Fibroblast of skin of left quadriceps (primary cell): ENCODE measurements around the gene PQBP1.
A peak's percentile ranks its signal among the peaks of the same experiment; 100 is the strongest.

Experiments
- DNase-seq, 2 experiments: peaks; one replicate each; pipeline ENCODE4 v3.0.0-alpha.2; 2013; ENCODE audit warnings: low read depth in 2 of 2

Gene PQBP1

DNA sequence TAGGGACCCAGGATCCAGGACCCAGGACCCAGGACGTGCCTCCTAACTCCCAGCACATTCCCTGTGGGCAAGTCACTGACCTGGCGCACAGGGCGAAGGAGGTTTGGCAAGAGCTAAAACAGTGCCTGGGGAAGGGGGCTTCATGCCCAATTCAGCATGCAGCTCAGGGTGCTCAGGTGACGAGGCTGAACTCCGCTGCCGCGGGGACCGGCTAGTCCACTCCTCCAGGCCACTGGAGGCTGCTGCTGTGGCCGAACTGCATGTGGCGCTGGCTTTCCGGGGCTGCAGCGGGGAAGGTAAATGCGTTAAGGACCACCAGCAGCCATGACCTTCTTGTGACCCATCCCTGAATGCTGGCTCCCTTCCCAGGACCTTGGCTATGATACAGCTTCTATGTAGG is 26.0 kb downstream of the PQBP1 start:
- no peak for DNase-seq

DNA sequence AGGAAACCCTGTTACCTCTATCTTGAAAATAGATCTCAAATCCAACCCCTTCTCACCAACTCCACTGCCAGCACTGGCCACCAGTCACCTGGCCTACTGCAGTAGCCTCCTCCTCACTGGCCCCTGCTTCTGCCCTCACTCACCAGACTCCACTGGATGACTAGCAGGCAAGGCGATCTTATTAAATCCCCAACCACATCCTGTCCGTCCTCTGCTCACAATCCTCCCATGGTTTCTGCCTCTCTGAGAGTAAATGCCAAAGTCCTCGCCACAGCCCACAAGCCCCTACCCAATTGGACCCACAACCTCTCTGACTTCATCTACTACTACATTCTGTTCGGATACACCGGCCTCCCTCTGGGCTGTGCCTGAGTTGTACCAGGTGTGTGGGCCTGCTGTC is 26.5 kb downstream of the PQBP1 start:
- no peak for DNase-seq

DNA sequence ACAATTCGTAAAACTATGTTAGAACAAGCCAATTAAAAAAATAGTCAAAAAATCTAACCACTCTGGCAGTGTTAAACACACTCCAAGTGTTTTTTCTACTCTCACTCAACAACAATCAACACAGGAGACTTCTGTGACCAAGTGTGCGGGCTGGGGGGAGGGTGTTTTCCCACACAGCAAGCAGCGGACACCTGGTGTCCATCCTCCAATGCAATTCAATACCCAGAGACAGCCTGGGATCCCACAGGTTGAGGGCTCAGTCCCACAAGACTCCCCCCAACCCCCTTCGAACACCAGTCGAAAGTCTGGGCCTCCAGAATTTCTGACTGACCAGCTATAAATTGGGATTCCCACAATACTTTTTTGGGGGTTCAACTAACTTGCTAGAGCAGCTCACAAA is 29.4 kb downstream of the PQBP1 start:
- DNase-seq, result no peak

DNA sequence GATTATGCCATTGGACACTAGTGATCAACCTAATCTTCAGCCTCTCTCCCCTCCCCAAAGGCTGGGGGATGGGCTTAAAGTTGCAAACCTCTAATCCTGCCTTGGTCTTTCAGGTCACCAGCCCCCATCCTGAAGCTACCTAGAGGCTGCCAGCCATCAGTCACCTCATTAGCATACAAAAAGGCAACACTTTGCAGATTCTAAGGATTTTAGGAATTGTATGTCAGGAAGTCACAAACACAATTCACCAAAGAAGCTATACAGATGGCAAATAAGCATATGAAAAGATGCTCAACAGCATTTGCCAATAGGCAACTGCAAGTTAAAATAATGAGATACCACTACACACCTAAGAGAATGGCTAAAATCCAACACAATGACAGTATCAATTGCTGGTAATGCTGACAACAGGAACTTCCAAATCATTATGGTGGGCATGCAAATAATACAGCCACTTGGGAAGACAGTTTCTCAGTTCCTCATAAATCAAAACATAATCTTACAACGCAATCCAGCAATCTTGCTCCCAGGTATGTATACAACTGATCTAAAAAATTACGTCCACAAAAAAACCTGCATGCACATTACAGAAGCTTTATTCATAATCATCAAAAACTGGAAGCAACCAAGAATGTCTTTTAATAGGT is 30.1 kb downstream of the PQBP1 start:
- DNase-seq, result no peak

DNA sequence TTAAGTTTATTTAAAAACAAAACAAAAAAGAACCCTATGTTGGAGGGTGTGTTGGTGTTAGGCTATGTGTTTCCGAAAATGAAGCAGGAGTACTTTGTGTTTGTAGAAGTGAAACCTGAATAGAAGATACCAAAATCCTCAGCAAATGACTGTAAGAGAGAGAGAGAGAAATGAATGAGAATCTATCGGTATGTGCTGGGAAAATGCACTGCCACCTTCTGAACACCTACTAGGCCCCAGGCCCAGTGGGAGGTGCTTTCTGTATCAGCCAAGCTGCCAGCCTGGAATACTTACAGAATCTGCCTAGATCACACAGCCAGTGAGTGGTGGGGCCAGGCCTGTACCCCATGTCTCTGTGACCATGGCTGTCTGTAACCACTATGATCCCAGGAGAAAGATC is 36.0 kb downstream of the PQBP1 start:
- DNase-seq, result no peak

DNA sequence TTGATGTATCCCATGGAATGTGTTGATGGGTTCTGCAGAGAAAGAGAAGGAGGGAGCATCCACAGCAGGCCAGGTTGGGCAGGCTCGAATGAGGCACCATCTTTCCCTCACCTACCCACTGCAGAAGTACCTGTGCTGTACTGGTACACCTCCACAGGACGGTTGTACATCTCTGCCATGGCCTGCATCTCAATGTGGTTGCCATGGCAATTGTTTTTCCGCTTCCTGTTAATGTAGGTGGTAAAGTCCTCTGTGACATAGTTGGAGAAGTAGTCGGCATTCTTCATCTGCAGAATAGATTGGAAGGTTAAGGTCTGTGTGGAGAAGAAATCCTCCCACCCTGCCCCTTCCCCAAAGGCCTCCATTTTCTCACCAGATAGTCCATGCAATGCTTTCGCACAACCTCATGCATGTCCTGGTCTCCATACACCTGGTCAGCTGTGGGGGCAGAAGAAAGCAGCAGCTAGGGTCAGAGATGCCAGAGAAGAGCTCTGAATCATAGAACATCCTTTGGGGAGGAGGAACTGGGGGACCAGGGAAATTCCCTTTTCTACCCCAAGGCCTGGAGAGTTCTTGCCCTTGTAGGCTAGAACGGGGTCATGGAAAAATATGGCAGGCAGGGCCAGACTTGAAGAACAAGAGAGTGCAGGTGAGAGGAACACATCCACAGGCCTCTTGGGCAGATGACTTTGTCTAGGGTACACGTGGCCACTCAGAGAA is 37.0 kb downstream of the PQBP1 start:
- no peak for DNase-seq

DNA sequence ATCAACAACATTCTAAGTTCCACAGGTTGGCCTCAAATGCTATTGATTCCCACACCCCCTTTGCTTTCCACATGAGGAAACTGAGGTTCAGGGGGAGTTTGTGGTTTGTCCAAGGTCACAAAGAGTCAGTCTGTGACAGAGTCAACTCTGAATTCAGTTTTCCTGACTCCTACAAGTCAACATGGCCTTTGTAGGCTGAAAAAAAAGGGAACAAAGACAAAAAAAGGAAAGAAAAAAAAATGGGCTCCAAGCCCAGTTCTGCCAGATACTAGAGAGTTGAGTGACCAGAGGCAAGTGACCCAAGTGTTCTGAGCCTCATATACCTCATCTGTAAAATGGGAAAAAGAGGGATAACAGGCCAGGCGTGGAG is 37.6 kb downstream of the PQBP1 start:
- DNase-seq, result no peak

DNA sequence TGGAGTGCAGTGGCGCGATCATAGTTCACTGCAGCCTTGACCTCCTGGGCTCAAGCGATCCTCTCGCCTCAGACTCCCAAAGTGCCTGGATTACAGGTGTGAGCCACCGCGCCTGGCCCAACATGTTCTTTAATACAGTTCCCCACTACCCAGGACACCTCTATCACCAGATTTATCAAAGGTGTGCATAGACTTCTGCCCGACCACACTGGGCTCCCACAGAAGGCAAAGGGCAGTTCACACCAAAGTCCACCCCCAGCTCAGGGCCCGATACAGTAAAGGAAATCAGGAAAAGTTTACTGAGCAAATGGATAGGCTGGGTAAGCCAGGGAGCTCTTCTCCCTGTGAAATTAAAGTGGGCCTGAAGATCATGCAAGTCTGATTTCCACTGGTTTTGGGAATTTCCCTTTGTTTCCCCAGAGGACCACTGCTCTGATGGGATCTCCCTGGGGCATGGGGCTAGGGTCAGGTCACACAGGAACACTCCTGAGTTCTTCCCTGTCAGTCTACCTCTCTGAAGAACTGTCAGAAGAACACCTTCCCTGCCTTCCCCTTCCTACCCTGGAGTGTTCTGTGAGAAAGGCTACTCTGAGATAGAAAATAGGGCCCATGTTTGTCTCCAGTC is 38.8 kb downstream of the PQBP1 start:
- no peak for DNase-seq

DNA sequence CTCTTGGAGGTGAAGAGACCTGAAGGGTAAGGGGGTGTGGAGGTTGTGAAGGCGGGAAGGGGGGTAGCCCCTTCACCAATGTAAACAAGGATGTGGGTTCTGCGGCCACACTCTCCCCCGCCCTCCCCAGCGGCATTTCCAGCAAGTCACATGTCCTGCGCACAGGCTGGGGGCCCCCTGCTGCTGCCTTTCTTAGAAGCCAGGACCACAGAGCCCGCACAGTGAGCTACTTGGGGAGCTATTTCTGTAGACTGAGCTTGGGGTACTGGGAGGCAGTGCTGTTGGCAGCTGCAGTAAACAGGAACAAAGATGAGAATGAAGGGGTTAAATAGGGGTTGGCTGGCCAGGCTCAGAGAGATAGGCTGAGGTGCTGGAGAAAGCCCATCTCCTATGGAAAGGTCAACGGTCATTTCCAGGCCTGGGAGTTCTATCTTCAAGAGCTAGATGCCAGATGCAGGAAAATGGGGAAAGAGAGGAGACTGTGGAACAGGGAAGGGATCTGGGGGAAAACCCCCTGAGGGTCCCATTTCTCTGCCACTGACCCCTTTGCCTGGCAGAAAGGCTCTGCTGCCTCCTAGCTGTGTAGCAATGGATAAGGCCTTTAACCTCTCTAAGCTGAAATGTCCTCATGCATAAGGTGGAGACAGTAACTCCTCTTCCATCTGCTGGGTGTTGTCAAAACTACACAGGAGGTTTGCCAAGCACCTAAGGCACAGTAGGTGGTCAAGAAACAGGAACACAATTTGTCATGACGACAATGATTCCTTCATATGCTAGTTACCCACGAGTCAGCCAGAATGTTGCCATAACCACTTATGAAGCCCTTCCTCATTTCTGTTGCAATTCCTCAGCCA is 39.6 kb downstream of the PQBP1 start:
- DNase-seq, result peak in 1 of 2 experiments; percentile 5

DNA sequence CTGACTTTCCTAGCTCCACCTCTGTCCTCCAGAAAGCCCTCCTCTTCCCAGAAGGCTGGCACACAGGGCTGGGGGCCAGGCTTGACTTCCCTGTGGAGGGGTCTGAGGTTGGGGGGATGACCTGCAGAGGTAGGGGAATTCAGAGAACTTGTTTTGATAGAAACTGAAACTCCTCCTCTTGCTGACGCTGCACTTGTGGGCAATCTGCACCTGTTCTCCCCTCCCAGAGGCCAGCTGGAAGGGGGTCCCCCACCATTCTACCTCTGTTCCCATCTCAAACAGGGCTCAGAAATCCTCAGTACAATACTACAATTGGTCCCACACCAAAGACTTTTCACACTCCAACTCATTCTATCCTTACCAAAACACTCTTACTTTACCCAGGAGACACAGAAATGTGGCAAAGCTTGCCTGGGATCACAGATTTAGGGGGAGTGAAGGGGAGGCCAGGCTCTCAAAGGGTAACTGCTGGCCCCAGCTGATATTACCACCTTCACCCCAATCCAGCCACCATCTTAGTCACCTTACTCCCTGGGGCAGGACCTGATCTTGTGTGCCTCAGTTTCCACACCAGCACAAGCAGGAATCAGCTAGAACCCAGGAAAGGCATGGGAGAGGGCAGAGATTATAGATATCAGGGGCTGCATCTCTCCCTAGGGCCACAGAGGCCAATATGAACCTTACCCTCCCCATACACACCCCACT is 41.1 kb downstream of the PQBP1 start:
- no peak for DNase-seq

DNA sequence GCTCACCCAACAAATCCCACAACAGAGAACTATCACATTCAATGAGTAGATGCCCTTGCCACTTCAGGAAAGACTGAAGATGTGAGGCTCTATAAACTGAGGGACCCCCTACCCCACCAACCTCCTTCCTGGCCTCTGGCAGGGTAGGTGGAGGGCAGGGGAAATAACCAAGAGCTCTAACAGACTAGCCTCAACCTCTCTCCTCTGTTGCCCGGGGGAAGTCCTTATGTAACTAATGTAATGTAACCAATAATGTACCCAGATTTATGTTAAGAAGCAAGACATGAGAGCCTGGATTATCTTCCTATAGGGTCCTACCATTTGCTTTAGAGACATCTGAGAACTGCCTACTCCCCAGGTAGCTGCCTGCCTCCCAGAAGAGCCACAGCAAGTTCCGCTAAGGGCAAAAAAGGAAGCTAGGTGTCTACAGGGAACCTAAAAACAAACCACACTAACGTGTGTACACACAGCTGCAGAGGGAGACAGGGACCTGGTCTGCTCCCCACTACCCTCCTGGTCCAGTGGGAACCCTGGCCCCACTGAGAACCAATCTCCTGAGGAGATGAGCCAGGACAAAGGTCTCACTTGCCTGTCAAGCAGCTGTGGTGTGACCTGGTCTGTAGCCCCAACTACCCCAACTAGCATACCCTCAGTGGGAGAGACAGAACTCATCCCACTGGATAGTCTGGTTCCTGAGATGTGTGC is 41.9 kb downstream of the PQBP1 start:
- DNase-seq, result no peak

DNA sequence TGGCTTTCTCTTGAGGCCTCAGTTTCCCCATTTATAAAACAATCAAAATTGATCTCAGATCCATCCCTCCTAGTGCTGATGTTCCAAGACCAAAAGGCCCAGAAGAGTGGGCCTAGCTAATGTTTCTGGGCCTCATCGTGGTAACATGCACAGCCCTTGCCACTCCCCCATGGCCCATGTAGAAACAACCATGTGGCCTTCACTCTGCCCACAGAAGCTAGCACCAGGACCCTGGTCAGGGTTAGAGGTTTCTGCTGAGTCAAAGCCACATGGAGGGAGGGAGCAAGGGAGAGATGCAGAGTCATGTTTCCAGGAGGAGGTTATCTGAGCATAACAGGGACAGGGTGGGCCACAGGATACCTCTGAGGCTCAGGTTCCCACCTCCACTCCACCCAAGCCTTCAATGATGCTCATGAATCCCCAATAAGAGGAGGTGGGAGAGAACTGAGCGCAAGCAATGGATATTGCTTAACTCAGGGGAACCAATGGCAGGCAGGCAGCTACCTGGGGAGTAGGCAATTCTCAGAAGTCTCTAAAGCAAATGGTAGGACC is 42.8 kb downstream of the PQBP1 start:
- no peak for DNase-seq

DNA sequence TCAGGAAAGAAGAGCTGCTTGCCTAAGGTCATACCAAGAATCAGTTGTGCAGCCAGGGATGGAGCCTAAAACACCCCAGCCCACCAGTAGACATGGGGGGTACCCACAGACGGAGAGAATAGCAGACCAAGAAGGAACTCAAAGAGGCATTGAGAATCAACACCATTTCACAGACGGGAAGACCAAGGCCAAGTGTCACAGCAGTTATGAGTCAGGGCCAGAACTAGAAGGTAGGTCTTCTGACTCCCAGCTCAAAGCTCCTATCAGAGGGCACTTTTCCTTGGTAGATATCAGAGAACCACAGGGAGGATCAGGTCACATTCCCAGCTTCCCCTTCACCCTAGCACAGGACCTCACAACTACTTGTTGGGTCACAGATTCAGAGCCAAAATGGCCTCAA is 45.2 kb downstream of the PQBP1 start:
- DNase-seq, result no peak

DNA sequence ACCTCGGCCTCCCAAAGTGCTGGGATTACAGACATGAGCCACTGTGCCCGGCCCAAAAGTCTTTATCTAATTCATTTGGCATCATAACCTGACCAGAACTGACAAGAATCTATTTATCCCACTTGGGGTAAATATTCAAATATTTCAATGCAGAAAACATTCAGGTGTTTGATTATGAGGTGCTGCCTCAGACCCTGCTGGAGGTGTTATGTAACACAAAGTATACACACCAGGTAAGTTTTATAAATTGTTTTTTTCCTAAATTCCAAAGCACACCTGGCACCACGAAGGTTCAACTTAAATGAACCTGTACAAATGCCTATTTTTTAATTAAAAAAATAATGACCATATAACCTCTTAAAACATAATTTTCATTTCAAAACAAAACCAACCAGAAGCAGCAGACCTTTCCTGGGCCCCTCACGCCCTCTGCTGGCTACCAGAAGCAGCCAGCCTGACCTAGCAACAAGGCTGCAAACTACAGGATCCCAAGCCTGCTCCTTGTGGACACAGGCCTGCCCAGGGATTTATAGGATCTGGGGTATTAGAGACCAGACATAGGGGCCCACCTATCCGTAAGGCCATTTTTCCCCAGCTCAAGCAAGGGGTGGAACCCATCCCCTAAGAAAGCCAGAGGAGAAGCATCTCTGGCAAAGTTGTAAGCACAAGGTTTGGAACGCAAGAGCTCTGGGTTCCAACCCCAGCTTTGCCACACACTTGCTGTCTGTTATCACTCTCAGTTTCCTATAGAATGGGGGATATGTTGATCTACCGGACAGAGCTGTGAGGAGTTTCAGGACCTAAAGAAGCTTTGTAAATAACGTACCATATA is 48.0 kb downstream of the PQBP1 start:
- DNase-seq, result no peak

DNA sequence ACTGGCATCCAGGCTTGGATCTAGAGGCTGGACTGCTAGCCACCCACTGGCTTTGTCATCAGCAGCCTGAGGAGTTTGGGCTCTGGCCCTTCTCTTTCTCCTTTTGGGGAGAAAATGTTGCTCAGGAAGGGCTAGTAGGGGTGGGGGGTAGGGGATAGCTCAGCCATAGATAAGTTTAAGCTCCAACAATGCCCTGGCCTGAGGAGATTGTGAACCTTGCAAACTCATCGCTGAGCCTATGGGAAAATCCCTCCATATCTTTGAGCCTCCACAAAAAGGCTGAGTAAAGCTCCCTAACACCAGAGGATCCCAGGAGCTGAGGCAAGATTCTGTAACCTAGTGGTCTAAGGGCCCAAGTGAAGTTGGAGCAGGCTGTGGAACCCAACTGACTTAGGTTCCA is 50.9 kb downstream of the PQBP1 start:
- DNase-seq, result no peak
